Fibroblast of lung (primary cell): ENCODE measurements around the gene TREML2.

Experiments
- EZH2 ChIP-seq: IDR thresholded peaks from 2 replicates; pipeline ENCODE4 v1.5.1; 2012; ENCODE audit warnings: low read length, control low read depth, mild to moderate bottlenecking; ENCODE audit errors: missing control alignments
- TF ChIP-seq, protein P1 (sequence below), 2 donors: IDR thresholded peaks in 1 of 2; conservative IDR thresholded peaks in 1 of 2; 1 replicate in 1 of 2; 2 replicates in 1 of 2; pipeline ENCODE4 v1.5.1; 2011 to 2012; ENCODE audit warnings: low read length in 2 of 2, control low read depth in 1 of 2, inconsistent platforms in 1 of 2, low read depth in 1 of 2, mild to moderate bottlenecking in 1 of 2

DNA sequence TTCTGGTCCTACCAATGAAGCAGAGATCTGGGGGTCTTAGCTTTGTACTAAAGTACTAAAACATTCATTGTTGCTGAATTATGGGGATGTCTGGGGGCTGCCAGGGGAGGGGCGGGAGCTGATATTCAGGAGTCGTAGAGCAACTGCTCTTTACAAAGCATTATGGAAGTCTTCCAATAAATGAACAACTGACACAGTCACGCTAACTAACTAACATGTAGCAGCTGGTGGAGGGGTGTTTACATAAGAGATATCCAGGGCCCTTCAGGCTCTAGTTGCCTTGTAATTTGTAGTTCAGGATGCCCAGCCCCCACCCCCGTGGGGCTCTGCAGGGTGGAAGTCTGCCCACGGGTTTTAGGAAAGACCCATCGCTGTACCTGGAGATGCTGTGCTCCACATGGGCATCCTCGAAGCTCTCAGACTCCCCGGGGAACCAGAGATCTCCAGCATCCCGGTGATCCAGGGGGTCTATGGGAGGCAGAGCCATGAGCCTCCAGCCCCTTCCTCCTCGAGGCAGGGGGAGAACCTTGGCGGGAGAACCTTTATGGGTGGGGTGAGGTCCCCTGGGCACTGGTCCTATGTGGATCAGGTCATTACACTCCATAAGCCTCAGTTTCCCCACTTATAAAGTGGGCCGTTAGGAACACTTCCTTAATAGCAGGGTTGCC lies 41.4 kb downstream of the TREML2 start:
- TF ChIP-seq, protein P1, sequence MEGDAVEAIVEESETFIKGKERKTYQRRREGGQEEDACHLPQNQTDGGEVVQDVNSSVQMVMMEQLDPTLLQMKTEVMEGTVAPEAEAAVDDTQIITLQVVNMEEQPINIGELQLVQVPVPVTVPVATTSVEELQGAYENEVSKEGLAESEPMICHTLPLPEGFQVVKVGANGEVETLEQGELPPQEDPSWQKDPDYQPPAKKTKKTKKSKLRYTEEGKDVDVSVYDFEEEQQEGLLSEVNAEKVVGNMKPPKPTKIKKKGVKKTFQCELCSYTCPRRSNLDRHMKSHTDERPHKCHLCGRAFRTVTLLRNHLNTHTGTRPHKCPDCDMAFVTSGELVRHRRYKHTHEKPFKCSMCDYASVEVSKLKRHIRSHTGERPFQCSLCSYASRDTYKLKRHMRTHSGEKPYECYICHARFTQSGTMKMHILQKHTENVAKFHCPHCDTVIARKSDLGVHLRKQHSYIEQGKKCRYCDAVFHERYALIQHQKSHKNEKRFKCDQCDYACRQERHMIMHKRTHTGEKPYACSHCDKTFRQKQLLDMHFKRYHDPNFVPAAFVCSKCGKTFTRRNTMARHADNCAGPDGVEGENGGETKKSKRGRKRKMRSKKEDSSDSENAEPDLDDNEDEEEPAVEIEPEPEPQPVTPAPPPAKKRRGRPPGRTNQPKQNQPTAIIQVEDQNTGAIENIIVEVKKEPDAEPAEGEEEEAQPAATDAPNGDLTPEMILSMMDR (conservative IDR thresholded peaks at IDR 0.05 in 1 of 2, IDR thresholded peaks at IDR 0.05 in 1 of 2; ENCODE audit: low read depth in 1 of 2, low read length in 2 of 2), result no peak
- TF ChIP-seq EZH2, result no peak
